Hypothalamus (tissue), 51 donors: Measurements from ENCODE around the gene RNF123.
A peak's percentile ranks its signal among the peaks of the same experiment; 100 is the strongest.

ENCODE experiments used
- DNase-seq, 51 donors: peaks; one replicate each; lab custom pipeline; 2025; lab: John Stamatoyannopoulos, UW

The RNF123 gene

GRCh38 chr3:49689046-49689907, at the start of gene RNF123, which contains the start of gene MST1:
Gene RNF123, plus strand, starts transcription at chr3:49689557. Its CDS starts 1,609 bp downstream, at chr3:49691166.
Gene MST1, minus strand, starts transcription at chr3:49689474. Its CDS starts 783 bp downstream, at chr3:49688691.
- no peak for DNase-seq

DNA sequence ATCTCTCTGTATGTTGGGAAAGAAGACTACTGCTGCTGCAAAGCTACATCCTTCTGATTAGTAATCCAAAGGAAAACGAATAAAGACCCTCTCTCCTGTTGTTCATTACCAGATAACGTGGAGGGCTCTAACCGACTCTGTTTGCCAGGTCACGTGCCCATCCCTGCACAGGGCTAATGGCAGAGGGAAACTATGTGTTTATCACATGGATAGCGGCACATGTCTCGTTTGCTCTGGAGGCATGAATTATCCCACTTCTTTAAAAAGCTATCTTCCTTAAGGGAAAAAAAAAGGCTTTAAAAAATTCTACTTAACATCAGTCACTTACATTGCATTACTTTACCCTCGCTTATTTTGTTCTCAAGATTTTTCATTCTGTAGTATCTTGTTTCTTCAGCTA, 48.1 kb upstream of the RNF123 start:
- DNase-seq, result no peak

GRCh38 chr3:49641921-49642707, 47.2 kb upstream of the RNF123 start:
- DNase-seq, result no peak

DNA sequence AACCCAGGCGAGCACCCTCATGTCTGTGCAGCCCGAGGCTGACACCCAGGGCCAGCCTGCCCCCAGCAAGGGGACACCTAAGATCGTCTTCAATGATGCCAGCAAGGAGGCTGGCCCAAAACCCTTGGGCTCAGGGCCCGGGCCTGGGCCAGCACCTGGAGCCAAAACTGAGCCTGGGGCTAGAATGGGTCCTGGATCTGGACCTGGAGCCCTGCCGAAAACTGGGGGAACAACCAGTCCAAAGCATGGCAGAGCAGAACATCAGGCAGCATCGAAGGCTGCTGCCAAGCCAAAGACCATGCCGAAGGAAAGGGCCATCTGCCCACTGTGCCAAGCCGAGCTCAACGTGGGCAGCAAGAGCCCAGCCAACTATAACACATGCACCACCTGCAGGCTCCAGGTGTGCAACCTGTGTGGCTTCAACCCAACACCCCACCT, 46.6 kb upstream of the RNF123 start:
- no peak for DNase-seq

DNA sequence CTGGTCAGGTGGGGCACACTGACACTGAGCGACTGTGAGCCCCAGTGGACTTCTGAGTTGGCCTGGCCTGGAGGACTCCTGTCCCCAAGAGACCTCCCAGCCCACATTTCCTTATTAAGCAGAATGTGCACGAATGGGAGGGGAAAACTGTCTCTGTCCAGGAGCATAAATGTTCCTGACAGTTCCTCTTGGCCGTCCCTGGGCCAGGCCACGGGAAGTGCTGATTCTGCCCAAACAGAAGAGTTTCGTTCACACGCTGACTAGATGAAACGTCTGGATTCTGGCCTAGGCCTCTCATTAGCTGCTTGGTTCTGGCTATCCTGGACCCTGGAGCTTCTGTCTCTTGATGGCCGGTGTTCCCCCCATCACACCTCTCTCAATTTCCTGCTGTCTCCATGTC, 44.7 kb upstream of the RNF123 start:
- DNase-seq, result peak in 1 of 51 donors; percentile 4

- DNase-seq, result no peak
Observed at GRCh38 chr3:49646236-49646635, 43.1 kb upstream of the RNF123 start.

DNA sequence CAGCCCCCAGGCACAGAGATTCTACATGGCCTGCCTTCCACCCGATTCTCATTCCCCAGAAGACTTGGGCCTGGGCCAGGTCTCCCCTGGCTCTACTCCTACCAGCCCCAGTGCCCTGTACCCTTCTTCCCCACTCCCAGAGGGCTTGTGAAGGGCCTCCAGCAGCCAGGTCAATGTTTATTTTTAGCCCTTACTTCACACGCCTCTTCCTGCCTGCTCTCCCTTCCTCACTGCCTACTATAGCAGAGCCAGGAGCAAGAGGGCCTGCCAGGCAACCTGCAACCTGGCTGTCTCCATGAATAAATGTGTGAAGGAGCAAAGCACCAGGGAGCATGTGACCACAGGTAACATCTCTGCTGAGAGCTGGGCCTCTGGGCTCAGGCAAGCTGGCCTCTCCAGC, 41.6 kb upstream of the RNF123 start:
- peak in 6 of 51 donors; percentile 7 to 24 (median 12) for DNase-seq

DNA sequence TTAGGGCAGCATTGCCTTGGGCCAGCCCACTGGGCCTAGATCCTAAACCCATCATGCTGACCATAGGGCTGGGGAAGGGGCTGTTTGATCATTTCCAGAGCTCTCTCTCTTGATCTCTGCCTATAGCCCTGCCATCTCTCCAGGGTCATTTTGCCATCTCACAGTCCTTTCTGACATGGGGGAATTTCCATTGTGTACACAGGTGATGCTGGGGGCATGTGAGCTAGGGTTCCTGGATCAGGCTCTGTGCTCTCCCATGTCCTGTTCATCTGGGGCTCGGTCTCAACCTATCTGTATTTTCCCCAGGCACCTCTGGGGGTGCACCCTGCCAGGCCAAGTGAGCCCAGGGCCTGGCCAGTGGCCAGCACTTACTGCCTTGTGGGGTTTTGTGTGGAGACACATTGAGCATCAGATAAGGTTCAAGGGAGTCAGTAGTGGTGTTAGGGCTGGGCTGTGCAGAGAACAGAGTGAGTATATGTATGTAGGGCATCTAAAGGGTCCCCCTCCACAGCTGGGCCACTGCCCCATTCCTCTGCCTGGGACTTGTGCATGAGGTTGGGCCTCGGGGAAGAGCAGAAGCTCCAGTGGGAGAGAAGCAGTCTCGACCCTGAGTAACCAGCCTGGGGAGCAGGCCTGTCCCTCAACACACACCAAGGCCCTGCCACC, 40.9 kb upstream of the RNF123 start:
- no peak for DNase-seq

DNA sequence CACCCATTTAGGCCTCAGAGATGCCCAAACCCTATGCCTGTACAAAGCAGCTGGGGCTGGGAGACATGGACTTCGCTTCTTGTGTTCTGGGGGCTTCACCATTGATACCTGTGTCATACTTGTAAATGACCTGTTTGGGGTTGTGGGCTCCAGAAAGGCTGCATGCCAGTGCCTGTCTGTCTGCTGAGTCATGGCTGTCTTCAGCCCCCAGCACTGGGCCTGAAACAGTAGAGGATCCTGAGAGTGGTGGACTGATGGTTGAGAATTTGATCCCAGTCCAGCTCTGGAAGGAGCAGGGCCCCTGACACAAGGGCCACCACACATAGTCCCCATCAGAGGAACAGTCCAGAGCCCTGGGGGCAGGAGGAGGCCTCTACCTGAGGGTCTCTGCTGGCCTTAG, 39.8 kb upstream of the RNF123 start:
- no peak for DNase-seq

DNA sequence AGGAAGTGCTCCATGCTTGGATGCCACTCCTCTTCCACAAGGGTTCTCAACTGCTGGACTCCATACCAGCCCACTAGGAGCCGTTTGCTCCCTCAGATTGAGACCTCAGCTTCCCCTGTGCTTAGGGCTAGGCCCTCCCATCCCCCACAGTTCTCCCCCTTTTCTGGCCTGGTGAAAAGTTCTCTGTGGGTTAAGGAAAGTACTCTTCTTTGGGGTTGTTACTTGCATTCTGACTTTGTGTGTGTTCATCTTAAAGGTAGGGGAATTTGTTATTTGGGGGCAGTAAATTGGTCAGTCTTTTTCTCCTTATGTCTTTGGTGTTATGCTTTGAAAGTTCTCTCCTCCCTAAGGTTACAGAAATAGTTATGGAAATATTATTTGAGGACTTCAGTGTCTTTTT, 39.2 kb upstream of the RNF123 start:
- no peak for DNase-seq

DNA sequence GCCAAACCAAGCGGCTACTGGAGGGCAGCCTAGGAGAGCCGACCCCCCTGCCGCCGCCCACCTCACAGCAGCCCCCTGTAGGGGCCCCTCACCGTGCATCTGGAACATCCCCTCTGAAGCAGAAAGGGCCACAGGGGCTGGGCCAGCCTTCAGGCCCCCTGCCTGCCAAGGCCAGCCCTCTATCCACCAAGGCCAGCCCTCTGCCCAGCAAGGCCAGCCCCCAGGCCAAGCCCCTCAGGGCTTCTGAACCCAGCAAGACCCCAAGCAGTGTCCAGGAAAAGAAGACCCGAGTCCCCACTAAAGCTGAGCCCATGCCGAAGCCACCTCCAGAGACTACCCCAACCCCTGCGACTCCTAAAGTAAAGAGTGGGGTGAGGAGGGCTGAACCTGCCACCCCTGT, 38.7 kb upstream of the RNF123 start:
- DNase-seq, result no peak

DNA sequence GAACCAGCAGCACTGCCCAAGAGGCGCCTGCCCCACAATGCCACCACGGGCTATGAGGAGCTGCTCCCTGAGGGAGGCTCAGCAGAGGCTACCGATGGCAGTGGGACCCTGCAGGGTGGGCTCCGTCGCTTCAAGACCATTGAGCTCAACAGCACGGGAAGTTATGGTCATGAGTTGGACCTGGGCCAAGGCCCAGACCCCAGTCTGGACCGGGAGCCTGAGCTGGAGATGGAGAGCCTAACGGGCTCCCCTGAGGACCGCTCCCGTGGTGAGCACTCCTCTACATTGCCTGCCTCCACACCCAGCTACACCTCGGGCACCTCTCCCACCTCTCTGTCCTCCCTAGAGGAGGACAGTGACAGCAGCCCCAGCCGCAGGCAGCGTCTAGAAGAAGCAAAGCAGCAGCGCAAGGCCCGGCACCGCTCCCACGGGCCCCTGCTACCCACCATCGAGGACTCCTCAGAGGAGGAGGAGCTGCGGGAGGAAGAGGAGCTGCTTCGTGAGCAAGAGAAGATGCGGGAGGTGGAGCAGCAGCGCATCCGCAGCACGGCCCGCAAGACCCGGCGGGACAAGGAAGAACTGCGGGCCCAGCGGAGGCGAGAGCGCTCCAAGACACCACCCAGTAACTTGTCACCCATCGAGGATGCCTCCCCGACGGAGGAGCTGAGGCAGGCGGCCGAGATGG, 37.0 kb upstream of the RNF123 start:
- DNase-seq, result no peak

DNA sequence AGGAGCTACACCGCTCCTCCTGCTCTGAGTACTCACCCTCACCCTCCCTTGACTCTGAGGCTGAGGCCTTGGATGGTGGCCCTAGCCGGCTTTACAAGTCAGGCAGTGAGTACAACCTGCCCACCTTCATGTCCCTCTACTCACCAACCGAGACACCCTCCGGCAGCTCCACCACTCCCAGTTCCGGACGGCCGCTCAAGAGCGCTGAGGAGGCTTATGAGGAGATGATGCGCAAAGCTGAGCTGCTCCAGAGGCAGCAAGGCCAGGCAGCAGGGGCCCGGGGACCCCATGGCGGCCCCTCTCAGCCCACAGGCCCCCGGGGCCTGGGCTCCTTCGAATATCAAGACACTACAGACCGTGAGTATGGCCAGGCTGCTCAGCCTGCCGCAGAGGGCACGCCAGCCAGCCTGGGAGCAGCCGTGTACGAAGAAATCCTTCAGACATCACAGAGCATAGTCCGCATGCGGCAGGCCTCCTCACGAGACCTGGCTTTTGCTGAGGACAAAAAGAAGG, 36.4 kb upstream of the RNF123 start:
- DNase-seq, result no peak

DNA sequence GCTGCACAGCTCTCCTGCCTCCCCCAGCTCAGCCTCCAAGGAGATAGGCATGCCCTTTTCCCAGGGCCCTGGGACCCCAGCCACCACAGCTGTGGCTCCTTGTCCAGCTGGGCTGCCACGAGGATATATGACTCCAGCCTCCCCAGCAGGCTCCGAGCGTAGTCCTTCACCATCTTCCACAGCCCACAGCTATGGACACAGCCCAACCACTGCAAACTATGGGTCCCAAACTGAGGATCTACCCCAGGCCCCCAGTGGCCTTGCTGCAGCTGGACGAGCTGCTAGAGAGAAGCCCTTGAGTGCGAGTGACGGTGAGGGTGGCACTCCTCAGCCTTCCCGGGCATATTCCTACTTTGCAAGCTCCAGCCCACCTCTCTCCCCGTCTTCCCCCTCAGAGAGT, 35.7 kb upstream of the RNF123 start:
- DNase-seq, result no peak

GRCh38 chr3:49654176-49654825, 35.1 kb upstream of the RNF123 start:
- DNase-seq, result no peak

- no peak for DNase-seq
Observed at GRCh38 chr3:49654955-49655556, 34.3 kb upstream of the RNF123 start.

DNA sequence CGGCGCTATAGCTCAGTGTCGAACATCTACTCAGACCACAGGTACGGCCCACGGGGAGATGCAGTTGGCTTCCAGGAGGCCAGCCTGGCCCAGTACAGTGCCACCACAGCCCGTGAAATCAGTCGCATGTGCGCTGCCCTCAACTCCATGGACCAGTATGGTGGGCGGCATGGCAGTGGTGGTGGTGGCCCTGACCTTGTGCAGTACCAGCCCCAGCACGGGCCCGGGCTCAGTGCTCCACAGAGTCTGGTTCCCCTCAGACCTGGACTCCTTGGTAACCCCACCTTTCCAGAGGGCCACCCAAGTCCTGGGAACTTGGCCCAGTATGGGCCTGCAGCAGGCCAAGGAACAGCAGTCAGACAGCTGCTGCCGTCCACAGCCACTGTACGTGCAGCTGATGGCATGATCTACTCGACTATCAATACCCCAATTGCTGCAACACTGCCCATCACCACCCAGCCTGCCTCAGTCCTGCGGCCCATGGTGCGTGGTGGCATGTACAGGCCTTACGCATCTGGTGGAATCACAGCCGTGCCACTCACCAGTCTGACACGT, 33.5 kb upstream of the RNF123 start:
- no peak for DNase-seq

DNA sequence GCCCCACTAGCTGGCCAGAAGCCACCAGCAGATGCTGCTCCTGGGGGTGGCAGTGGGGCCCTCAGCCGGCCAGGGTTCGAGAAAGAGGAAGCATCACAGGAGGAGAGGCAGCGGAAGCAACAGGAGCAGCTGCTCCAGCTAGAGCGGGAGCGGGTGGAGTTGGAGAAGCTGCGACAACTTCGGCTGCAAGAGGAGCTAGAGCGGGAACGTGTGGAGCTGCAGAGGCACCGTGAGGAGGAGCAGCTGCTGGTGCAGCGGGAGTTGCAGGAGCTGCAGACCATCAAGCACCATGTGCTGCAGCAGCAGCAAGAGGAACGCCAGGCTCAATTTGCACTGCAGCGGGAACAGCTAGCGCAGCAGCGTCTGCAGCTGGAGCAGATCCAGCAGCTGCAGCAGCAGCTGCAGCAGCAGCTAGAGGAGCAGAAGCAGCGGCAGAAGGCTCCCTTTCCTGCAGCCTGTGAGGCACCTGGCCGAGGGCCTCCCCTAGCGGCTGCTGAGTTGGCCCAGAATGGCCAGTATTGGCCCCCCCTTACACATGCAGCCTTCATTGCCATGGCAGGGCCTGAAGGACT, 32.7 kb upstream of the RNF123 start:
- no peak for DNase-seq
